Measurements from ENCODE around the gene ALMS1.

DNA sequence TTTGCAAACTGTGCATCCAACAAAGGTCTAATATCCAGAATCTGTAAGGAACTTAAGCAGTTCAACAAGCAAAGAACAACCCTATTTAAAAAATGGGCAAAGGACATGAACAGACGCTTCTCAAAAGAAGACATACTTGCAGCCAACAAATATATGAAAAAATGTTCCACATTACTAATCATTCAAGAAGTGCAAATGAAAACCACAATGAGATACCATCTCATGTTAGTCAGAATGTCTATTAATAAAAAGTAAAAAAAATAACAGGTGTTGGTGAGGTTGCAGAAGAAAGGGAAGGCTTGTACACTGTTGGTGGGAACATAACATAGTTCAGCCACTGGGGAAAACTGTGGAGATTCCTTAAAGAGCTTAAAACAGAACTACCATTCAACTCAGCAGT, 130.4 kb downstream of the ALMS1 start:
- TF ChIP-seq CTCF (conservative IDR thresholded peaks at IDR 0.05; ENCODE audit: low read length) (no peak), EZH2phosphoT487 (IDR thresholded peaks at IDR 0.05; ENCODE audit: borderline replicate concordance, low read depth, low read length) (no peak)
